Neuronal stem cell (in vitro differentiated cells): Measurements from ENCODE around the gene CSRNP3.

Experiments
- DNase-seq: peaks from one replicate; pipeline ENCODE4 v3.0.0-alpha.2; 2013; ENCODE audit warnings: low spot score
- H2AFZ ChIP-seq: one replicate; pipeline ENCODE4 v1.6.1; 2013; ENCODE audit warnings: mild to moderate bottlenecking, low read length, inconsistent platforms
- H2AK5ac ChIP-seq: 2 replicates; pipeline ENCODE4 v1.6.1; 2013; ENCODE audit warnings: low read depth, mild to moderate bottlenecking, inconsistent platforms, low read length, moderate library complexity, mixed read lengths
- H2BK120ac ChIP-seq: 2 replicates; pipeline ENCODE4 v1.6.1; 2013; ENCODE audit warnings: low read depth, mild to moderate bottlenecking, inconsistent platforms, low read length, moderate library complexity, mixed read lengths
- H2BK12ac ChIP-seq: one replicate; pipeline ENCODE4 v1.6.1; 2013; ENCODE audit warnings: low read length, inconsistent platforms
- H2BK15ac ChIP-seq: 2 replicates; pipeline ENCODE4 v1.6.1; 2013; ENCODE audit warnings: mild to moderate bottlenecking, low read length, inconsistent platforms, mixed read lengths
- H2BK5ac ChIP-seq: one replicate; pipeline ENCODE4 v1.6.1; 2013; ENCODE audit warnings: inconsistent platforms, mild to moderate bottlenecking, low read length, moderate library complexity
- H3K14ac ChIP-seq: one replicate; pipeline ENCODE4 v1.6.1; 2013; ENCODE audit warnings: low read length, inconsistent platforms
- H3K18ac ChIP-seq: 2 replicates; pipeline ENCODE4 v1.6.1; 2013; ENCODE audit warnings: low read length, inconsistent platforms
- H3K23ac ChIP-seq: 2 replicates; pipeline ENCODE4 v1.6.1; 2013; ENCODE audit warnings: low read depth, mild to moderate bottlenecking, mixed read lengths, low read length, inconsistent platforms; ENCODE audit not compliant: poor library complexity
- H3K27ac ChIP-seq: replicated peaks from 3 replicates; pipeline ENCODE4 v1.5.1; 2013; ENCODE audit warnings: low read length, inconsistent platforms
- H3K27me3 ChIP-seq, 3 experiments: 2 replicates each; pipeline ENCODE4 v1.6.1; 2013; ENCODE audit warnings: low read length in 3 of 3, mild to moderate bottlenecking in 2 of 3, inconsistent platforms in 1 of 3, low read depth in 1 of 3, mixed read lengths in 1 of 3, moderate library complexity in 1 of 3; ENCODE audit not compliant: control insufficient read depth in 3 of 3, insufficient read depth in 3 of 3
- H3K36me3 ChIP-seq, 2 donors: replicated peaks in 1 of 2; 2 replicates each; pipeline ENCODE4 v1.6.1; 2013; ENCODE audit warnings: low read length in 2 of 2; ENCODE audit not compliant: control insufficient read depth in 2 of 2, insufficient read depth in 2 of 2
- H3K4ac ChIP-seq: 2 replicates; pipeline ENCODE4 v1.6.1; 2013; ENCODE audit warnings: inconsistent platforms, mild to moderate bottlenecking, low read length, moderate library complexity
- H3K4me1 ChIP-seq, 2 donors: 1 replicate in 1 of 2; 2 replicates in 1 of 2; pipeline ENCODE4 v1.6.1; 2013; ENCODE audit warnings: low read length in 2 of 2, low read depth in 1 of 2; ENCODE audit not compliant: control insufficient read depth in 2 of 2, insufficient read depth in 1 of 2
- H3K4me2 ChIP-seq: one replicate; pipeline ENCODE4 v1.6.1; 2013; ENCODE audit warnings: mild to moderate bottlenecking, low read length, inconsistent platforms; ENCODE audit not compliant: insufficient read depth, poor library complexity, severe bottlenecking
- H3K4me3 ChIP-seq, 2 donors: 2 replicates each; pipeline ENCODE4 v1.5.1; 2013; ENCODE audit warnings: low read length in 2 of 2, mild to moderate bottlenecking in 2 of 2, inconsistent platforms in 1 of 2, moderate library complexity in 1 of 2
- H3K79me1 ChIP-seq: one replicate; pipeline ENCODE4 v1.6.1; 2013; ENCODE audit warnings: low read depth, mild to moderate bottlenecking, inconsistent platforms, low read length, moderate library complexity
- H3K9ac ChIP-seq: one replicate; pipeline ENCODE4 v1.6.1; 2013; ENCODE audit warnings: mild to moderate bottlenecking, low read depth, low read length, inconsistent platforms; ENCODE audit not compliant: poor library complexity
- H3K9me3 ChIP-seq, 2 donors: replicated peaks in 1 of 2; 2 replicates each; pipeline versions ENCODE3 to v1.6.1; 2013; ENCODE audit warnings: low read length in 2 of 2, mild to moderate bottlenecking in 2 of 2, inconsistent platforms in 1 of 2, low read depth in 1 of 2, mixed read lengths in 1 of 2, moderate library complexity in 1 of 2; ENCODE audit not compliant: control insufficient read depth in 2 of 2, insufficient read depth in 1 of 2
- H4K8ac ChIP-seq: one replicate; pipeline ENCODE4 v1.6.1; 2013; ENCODE audit warnings: low read depth, mild to moderate bottlenecking, inconsistent platforms, low read length, moderate library complexity
- H4K91ac ChIP-seq: one replicate; pipeline ENCODE4 v1.6.1; 2013; ENCODE audit warnings: low read length, low read depth, mild to moderate bottlenecking, inconsistent platforms; ENCODE audit not compliant: poor library complexity
- WGBS, 2 donors: extraction: QIAGEN DNeasy Blood & Tissue Kit; methylation state at CpG; one replicate each; pipeline ENCODE4 v1.1.7; 2013; ENCODE audit warnings: missing lambda C conversion rate in 2 of 2, mixed read lengths in 1 of 2; ENCODE audit not compliant: insufficient read length in 2 of 2, insufficient replicate concordance in 1 of 2; ENCODE audit errors: extremely low coverage in 2 of 2; 5-methylcytosine and 5-hydroxymethylcytosine counted together

Gene CSRNP3

GRCh38 chr2:165634855-165635254, 165.4 kb downstream of the CSRNP3 start:
- Histone ChIP-seq H3K36me3 (peaks cover 0 to 27% of the 10 kb centered on the region in 2 donors), H3K9me3 (no peaks in the 10 kb centered on the region), H2BK15ac (no peak overlapping the region), H4K91ac (no peak overlapping the region), H2BK120ac (no peak overlapping the region), H3K27ac (peak overlapping the region; percentile 27), H3K18ac (no peak overlapping the region), H3K14ac (no peak overlapping the region), H3K4me2 (no peak overlapping the region), H3K4me3 (no peak overlapping the region), H3K27me3 (no peaks in the 10 kb centered on the region), H3K9ac (no peak overlapping the region), H2BK12ac (no peak overlapping the region), H2AFZ (peak overlapping the region; percentile 48), H2BK5ac (no peak overlapping the region), H3K4me1 (peaks cover 5 to 23% of the 10 kb centered on the region in 2 donors), H2AK5ac (no peak overlapping the region), H3K23ac (no peak overlapping the region), H3K79me1 (peaks cover 2% of the 10 kb centered on the region), H3K4ac (no peak overlapping the region), H4K8ac (no peak overlapping the region)
- WGBS, 2 donors, result no CpG with 5 or more reads among the region's 4 CpGs
- DNase-seq, result peak; percentile 35

GRCh38 chr2:165635532-165635931, 166.0 kb downstream of the CSRNP3 start:
- H2BK5ac ChIP-seq, result no peak overlapping the region
- no peaks in the 10 kb centered on the region for H3K27me3 ChIP-seq
- no CpG with 5 or more reads among the region's 1 CpG for WGBS, 2 donors
- H3K23ac ChIP-seq, result no peak overlapping the region
- peaks cover 2% of the 10 kb centered on the region for H3K79me1 ChIP-seq
- peaks cover 5 to 18% of the 10 kb centered on the region in 2 donors for H3K4me1 ChIP-seq
- peak overlapping the region; percentile 6 for H2BK12ac ChIP-seq
- H3K18ac ChIP-seq, result no peak overlapping the region
- no peak overlapping the region for H3K4me3 ChIP-seq
- H3K36me3 ChIP-seq, result peaks cover 0 to 23% of the 10 kb centered on the region in 2 donors
- no peak overlapping the region for H2BK120ac ChIP-seq
- H3K4me2 ChIP-seq, result no peak overlapping the region
- H3K27ac ChIP-seq, result no peak overlapping the region
- H3K9ac ChIP-seq, result no peak overlapping the region
- no peak overlapping the region for H3K4ac ChIP-seq
- H2AK5ac ChIP-seq, result no peak overlapping the region
- no peak overlapping the region for H4K91ac ChIP-seq
- no peak overlapping the region for H2AFZ ChIP-seq
- no peak overlapping the region for H2BK15ac ChIP-seq
- no peak overlapping the region for H3K14ac ChIP-seq
- H4K8ac ChIP-seq, result no peak overlapping the region
- DNase-seq, result no peak
- no peaks in the 10 kb centered on the region for H3K9me3 ChIP-seq

- no CpG with 5 or more reads among the region's 1 CpG for WGBS, 2 donors
- Histone ChIP-seq H2BK5ac (no peak overlapping the region), H4K8ac (no peak overlapping the region), H3K9me3 (no peaks in the 10 kb centered on the region), H3K4me1 (peaks cover 5 to 18% of the 10 kb centered on the region in 2 donors), H3K4me3 (no peak overlapping the region), H3K4ac (no peak overlapping the region), H3K27me3 (no peaks in the 10 kb centered on the region), H3K18ac (no peak overlapping the region), H2BK12ac (no peak overlapping the region), H3K79me1 (peaks cover 2% of the 10 kb centered on the region), H3K4me2 (no peak overlapping the region), H3K23ac (no peak overlapping the region), H3K9ac (no peak overlapping the region), H2AK5ac (no peak overlapping the region), H2BK15ac (no peak overlapping the region), H3K27ac (no peak overlapping the region), H3K14ac (no peak overlapping the region), H2AFZ (no peak overlapping the region), H2BK120ac (no peak overlapping the region), H4K91ac (no peak overlapping the region), H3K36me3 (peaks cover 0 to 15% of the 10 kb centered on the region in 2 donors)
- no peak for DNase-seq
Observed at GRCh38 chr2:165636959-165637358, 167.5 kb downstream of the CSRNP3 start.

GRCh38 chr2:165637396-165637795, 167.9 kb downstream of the CSRNP3 start:
- H3K4me3 ChIP-seq, result no peak overlapping the region
- H3K4ac ChIP-seq, result no peak overlapping the region
- no peak overlapping the region for H2AFZ ChIP-seq
- H3K9ac ChIP-seq, result no peak overlapping the region
- H3K27ac ChIP-seq, result no peak overlapping the region
- no peak overlapping the region for H3K23ac ChIP-seq
- no peak overlapping the region for H2BK12ac ChIP-seq
- no peak overlapping the region for H4K91ac ChIP-seq
- no peak overlapping the region for H3K18ac ChIP-seq
- H2BK5ac ChIP-seq, result no peak overlapping the region
- H3K36me3 ChIP-seq, result peaks cover 0 to 15% of the 10 kb centered on the region in 2 donors
- no peak overlapping the region for H2BK120ac ChIP-seq
- WGBS, 2 donors, result no CpG with 5 or more reads among the region's 2 CpGs
- no peaks in the 10 kb centered on the region for H3K27me3 ChIP-seq
- no peak overlapping the region for H4K8ac ChIP-seq
- no peak overlapping the region for H2AK5ac ChIP-seq
- H3K4me2 ChIP-seq, result no peak overlapping the region
- DNase-seq, result no peak
- no peaks in the 10 kb centered on the region for H3K9me3 ChIP-seq
- peaks cover 5 to 18% of the 10 kb centered on the region in 2 donors for H3K4me1 ChIP-seq
- no peak overlapping the region for H2BK15ac ChIP-seq
- no peak overlapping the region for H3K14ac ChIP-seq
- peaks cover 2% of the 10 kb centered on the region for H3K79me1 ChIP-seq
